Endothelial cell of umbilical vein (primary cell): ENCODE measurements around the gene PER1. TPM values are rescaled to one million over a fixed set of nuclear protein-coding genes. Genes with fewer than 3 reads are reported as not detected.
A peak's percentile ranks its signal among the peaks of the same experiment; 100 is the strongest.

Experiments used
- BruUV-seq: library from RNA; stranded (reverse); fragments of 400-500 nt; replicated peaks from 2 replicates; lab custom pipeline; 2021; lab: Mats Ljungman, UMichigan
- CTCF ChIA-PET: fragments of 300-600, 350-600 bp; sonication (Branson Sonifier 250); formaldehyde crosslinking; loops from one replicate; lab custom pipeline; 2021; ENCODE audit warnings: antibody characterized with exemption, inconsistent platforms; lab: Charles Lee
- POLR2A ChIA-PET: fragments of 300-600, 350-600 bp; sonication (Branson Sonifier 250); formaldehyde crosslinking; loops from one replicate; lab custom pipeline; 2021; ENCODE audit warnings: antibody characterized with exemption, inconsistent platforms; lab: Charles Lee
- DNase-seq: peaks from one replicate; pipeline ENCODE4 v3.0.0-alpha.2; 2011; ENCODE audit warnings: low read depth, low spot score
- FAIRE-seq: peaks from 2 replicates; lab custom pipeline; 2011; peaks lifted over from hg19 to GRCh38; lab: Jason Lieb, UNC
- H2AFZ ChIP-seq: 2 replicates; pipeline ENCODE4 v1.6.0; 2012; ENCODE audit warnings: low read depth, low read length, control low read depth, inconsistent platforms
- H3K27ac ChIP-seq: 2 replicates; pipeline ENCODE4 v1.5.1; 2011; ENCODE audit warnings: low read depth, mild to moderate bottlenecking, control low read depth, low read length, moderate library complexity; ENCODE audit not compliant: insufficient read depth
- H3K27me3 ChIP-seq, 2 experiments: 2 replicates each; pipeline versions ENCODE4 v1.6.0 to v1.6.1; 2011; ENCODE audit warnings: low read length in 2 of 2, mixed read lengths in 1 of 2; ENCODE audit not compliant: control insufficient read depth in 2 of 2, insufficient read depth in 2 of 2
- H3K36me3 ChIP-seq, 2 experiments: 2 replicates in 1 of 2; 3 replicates in 1 of 2; pipeline ENCODE4 v1.5.1; 2011; ENCODE audit warnings: low read length in 2 of 2, mild to moderate bottlenecking in 1 of 2, moderate library complexity in 1 of 2; ENCODE audit not compliant: control insufficient read depth in 2 of 2, insufficient read depth in 2 of 2; ENCODE audit errors: extremely low read depth in 1 of 2
- H3K4me1 ChIP-seq: 3 replicates; pipeline ENCODE4 v1.5.1; 2011; ENCODE audit warnings: mild to moderate bottlenecking, low read length; ENCODE audit not compliant: control insufficient read depth, insufficient read depth; ENCODE audit errors: extremely low read depth
- H3K4me2 ChIP-seq: 2 replicates; pipeline ENCODE4 v1.6.1; 2011; ENCODE audit warnings: low read length, control low read depth, mixed read lengths; ENCODE audit not compliant: insufficient read depth
- H3K4me3 ChIP-seq, 3 experiments: fragments of 200-600 bp in 1 of 3; sonication (generic), shearing (Covaris generic) in 1 of 3; replicated peaks in 1 of 3; 2 replicates each; pipeline ENCODE4 v1.5.1; 2011 to 2016; ENCODE audit warnings: control low read depth in 3 of 3, low read length in 3 of 3, mild to moderate bottlenecking in 2 of 3, inconsistent platforms in 1 of 3, low read depth in 1 of 3, moderate library complexity in 1 of 3; ENCODE audit not compliant: insufficient read depth in 1 of 3
- H3K79me2 ChIP-seq: 2 replicates; pipeline ENCODE4 v1.6.0; 2012; ENCODE audit warnings: low read length, inconsistent platforms; ENCODE audit not compliant: control insufficient read depth, insufficient read depth
- H3K9ac ChIP-seq: replicated peaks from 2 replicates; pipeline ENCODE3; 2011; ENCODE audit warnings: low read length, control low read depth; ENCODE audit not compliant: insufficient read depth; ENCODE audit errors: extremely low read depth
- H3K9me1 ChIP-seq: replicated peaks from 3 replicates; pipeline ENCODE4 v1.6.0; 2011; ENCODE audit warnings: mild to moderate bottlenecking, low read length; ENCODE audit not compliant: control insufficient read depth, insufficient read depth; ENCODE audit errors: extremely low read depth
- H3K9me3 ChIP-seq: replicated peaks from 2 replicates; pipeline ENCODE4 v1.5.1; 2012; ENCODE audit warnings: low read length, inconsistent platforms; ENCODE audit not compliant: control insufficient read depth, insufficient read depth
- H4K20me1 ChIP-seq: replicated peaks from 2 replicates; pipeline ENCODE3; 2011; ENCODE audit warnings: mild to moderate bottlenecking, low read length; ENCODE audit not compliant: control insufficient read depth, insufficient read depth; ENCODE audit errors: extremely low read depth
- CTCF ChIP-seq, 2 donors: IDR thresholded peaks; 1 replicate in 1 of 2; 2 replicates in 1 of 2; pipeline ENCODE4 v1.5.1; 2011; ENCODE audit warnings: low read length in 2 of 2, mild to moderate bottlenecking in 2 of 2, moderate library complexity in 2 of 2, control low read depth in 1 of 2, inconsistent platforms in 1 of 2, low read depth in 1 of 2; ENCODE audit not compliant: insufficient read depth in 1 of 2; ENCODE audit errors: extremely low read depth in 1 of 2
- EZH2 ChIP-seq: IDR thresholded peaks from 2 replicates; pipeline ENCODE4 v1.6.1; 2012; ENCODE audit warnings: borderline replicate concordance, low read depth, mild to moderate bottlenecking, moderate library complexity, low read length, inconsistent platforms; ENCODE audit not compliant: severe bottlenecking
- FOS ChIP-seq: IDR thresholded peaks from 2 replicates; pipeline ENCODE4 v1.6.1; 2011; ENCODE audit warnings: mild to moderate bottlenecking, low read length, moderate library complexity, borderline replicate concordance; ENCODE audit not compliant: insufficient read depth
- GATA2 ChIP-seq: IDR thresholded peaks from 2 replicates; pipeline ENCODE4 v1.7.0; 2011; ENCODE audit warnings: low read depth, mild to moderate bottlenecking, moderate library complexity, mixed read lengths, low read length; ENCODE audit not compliant: insufficient read length, insufficient read depth
- JUN ChIP-seq: IDR thresholded peaks from 2 replicates; pipeline ENCODE4 v1.6.1; 2011; ENCODE audit warnings: borderline replicate concordance, low read depth; ENCODE audit not compliant: insufficient read length, insufficient read depth
- MAX ChIP-seq: IDR thresholded peaks from 2 replicates; pipeline ENCODE4 v1.6.1; 2011; ENCODE audit not compliant: insufficient read depth, insufficient read length
- MYC ChIP-seq: IDR thresholded peaks from one replicate; pipeline ENCODE4 v1.6.1; 2011; ENCODE audit warnings: mild to moderate bottlenecking, low read depth, low read length
- POLR2A ChIP-seq: IDR thresholded peaks from 2 replicates; pipeline ENCODE4 v1.6.1; 2012; ENCODE audit warnings: low read depth, mild to moderate bottlenecking, control low read depth, low read length
- POLR2AphosphoS5 ChIP-seq: IDR thresholded peaks from 2 replicates; pipeline ENCODE4 v1.6.1; 2012; ENCODE audit warnings: low read depth, mild to moderate bottlenecking, control low read depth, low read length, moderate library complexity; ENCODE audit not compliant: insufficient read depth
- dilution Hi-C: fragments of 300-500 bp; cut with MboI; formaldehyde crosslinking; loops from one replicate; pipeline ENCODE4 v1.15.0; 2019; ENCODE audit warnings: low sequenced_read_pairs; ENCODE audit not compliant: extremely low pct_ligation_motif_present
- intact Hi-C: fragments of 100-400 bp; cut with micrococcal nuclease; formaldehyde crosslinking; loops from one replicate; pipeline ENCODE4 v1.10.0; 2022
- polyA plus RNA-seq, 4 experiments: library from polyadenylated mRNA; depleted of rRNA in 3 of 4; stranded (reverse) in 3 of 4; unstranded in 1 of 4; fragments of >200 nt; gene quantifications; 2 replicates each; pipeline versions ENCODE4 v1.2.1 to v1.2.3, GENCODE V29; 2011 to 2012; ENCODE audit warnings: missing spikeins in 1 of 4
- total RNA-seq: library from RNA; stranded (reverse); gene quantifications from 2 replicates; pipeline ENCODE4 v1.2.3, GENCODE V29; 2021

PER1 gene
- total and polyA plus RNA-seq, 2 donors (not counting 3 experiments of a cell fraction or from before 2014, with no cell fraction given): 12.1 to 32.1 TPM

- Histone ChIP-seq H2AFZ (no peak overlapping the region), H3K27ac (no peak overlapping the region), H3K36me3 (no peaks in the 10 kb centered on the region), H3K27me3 (peaks cover 13 to 21% of the 10 kb centered on the region in 2 experiments), H3K4me1 (no peaks in the 10 kb centered on the region), H3K4me3 (no peak overlapping the region), H3K79me2 (no peaks in the 10 kb centered on the region), H4K20me1 (no peaks in the 10 kb centered on the region), H3K9me1 (no peaks in the 10 kb centered on the region), H3K4me2 (peak overlapping the region; percentile 16), H3K9ac (no peak overlapping the region), H3K9me3 (no peaks in the 10 kb centered on the region)
- CTCF ChIA-PET: interaction anchor here (0.9 to 13.7 kb wide), 9 partner anchors 9 to 50 kb away, joined by 3 to 191 read pairs (median 20); partner anchors contain the start of gene ALOX12B
- peak; percentile 48 for FAIRE-seq
- peak; percentile 28 for DNase-seq
- TF ChIP-seq MYC (no peak), CTCF (IDR thresholded peaks at IDR 0.05; ENCODE audit: extremely low read depth in 1 of 2, insufficient read depth in 1 of 2, low read depth in 1 of 2, low read length in 2 of 2) (peak; percentile 92 to 93), FOS (no peak), MAX (no peak), POLR2A (no peak), JUN (no peak), GATA2 (no peak), EZH2 (peak; percentile 65), POLR2AphosphoS5 (no peak)
- intact Hi-C loops (loop anchor here (1.0 kb wide), 1 partner anchor 50 kb away; no protein-coding TSS in a partner anchor), dilution Hi-C loops (no loop called here)
- no TSS peak for BruUV-seq
- POLR2A ChIA-PET: no interaction called here
These were observed 42.3 kb downstream of the PER1 start for GRCh38 chr17:8109661-8110455.
